Trophoblast cell (in vitro differentiated cells and primary cell): Measurements from ENCODE around the gene KIF18B.

Experiments
- DNase-seq, 2 donors: peaks; one replicate each; pipeline ENCODE4 v3.0.0-alpha.2; 2016
- H2AFZ ChIP-seq: 2 replicates; pipeline ENCODE4 v1.6.1; 2013; ENCODE audit warnings: low read length, moderate library complexity, mild to moderate bottlenecking; ENCODE audit not compliant: insufficient read depth, poor library complexity
- H2AK5ac ChIP-seq: 2 replicates; pipeline ENCODE4 v1.6.1; 2013; ENCODE audit warnings: mild to moderate bottlenecking, low read length
- H2BK120ac ChIP-seq: 2 replicates; pipeline ENCODE4 v1.6.1; 2013; ENCODE audit warnings: low read length, mild to moderate bottlenecking, moderate library complexity; ENCODE audit not compliant: insufficient read depth, poor library complexity
- H2BK12ac ChIP-seq: 2 replicates; pipeline ENCODE4 v1.6.1; 2013; ENCODE audit warnings: mild to moderate bottlenecking, low read length, moderate library complexity
- H2BK5ac ChIP-seq: 2 replicates; pipeline ENCODE4 v1.6.1; 2013; ENCODE audit warnings: low read length, low read depth, moderate library complexity, mild to moderate bottlenecking; ENCODE audit not compliant: poor library complexity
- H3K14ac ChIP-seq: 2 replicates; pipeline ENCODE4 v1.6.1; 2013; ENCODE audit warnings: mild to moderate bottlenecking, low read length
- H3K18ac ChIP-seq: 2 replicates; pipeline ENCODE4 v1.6.1; 2013; ENCODE audit warnings: mild to moderate bottlenecking, low read length
- H3K23ac ChIP-seq: 2 replicates; pipeline ENCODE4 v1.6.1; 2013; ENCODE audit warnings: low read length
- H3K27ac ChIP-seq: 2 replicates; pipeline ENCODE4 v1.5.1; 2013; ENCODE audit warnings: low read depth, mild to moderate bottlenecking, inconsistent platforms, low read length, moderate library complexity
- H3K27me3 ChIP-seq: 2 replicates; pipeline ENCODE4 v1.6.1; 2013; ENCODE audit warnings: inconsistent platforms, mild to moderate bottlenecking, low read length, moderate library complexity; ENCODE audit not compliant: insufficient read depth
- H3K36me3 ChIP-seq, 2 experiments: 1 replicate in 1 of 2; 2 replicates in 1 of 2; pipeline ENCODE4 v1.6.1; 2013; ENCODE audit warnings: low read length in 2 of 2, mild to moderate bottlenecking in 2 of 2, moderate library complexity in 1 of 2; ENCODE audit not compliant: insufficient read depth in 2 of 2, control insufficient read depth in 1 of 2
- H3K4ac ChIP-seq: 2 replicates; pipeline ENCODE4 v1.6.1; 2013; ENCODE audit warnings: low read depth, mild to moderate bottlenecking, low read length, moderate library complexity
- H3K4me1 ChIP-seq, 2 experiments: 1 replicate in 1 of 2; 2 replicates in 1 of 2; pipeline ENCODE4 v1.6.1; 2013; ENCODE audit warnings: low read length in 2 of 2, mild to moderate bottlenecking in 2 of 2, moderate library complexity in 1 of 2; ENCODE audit not compliant: insufficient read depth in 2 of 2, control insufficient read depth in 1 of 2
- H3K4me2 ChIP-seq: 2 replicates; pipeline ENCODE4 v1.6.1; 2013; ENCODE audit warnings: inconsistent platforms, mild to moderate bottlenecking, low read length, moderate library complexity
- H3K4me3 ChIP-seq: 2 replicates; pipeline ENCODE4 v1.5.1; 2013; ENCODE audit warnings: mild to moderate bottlenecking, low read depth, low read length, inconsistent platforms
- H3K79me1 ChIP-seq: one replicate; pipeline ENCODE4 v1.6.1; 2013; ENCODE audit warnings: low read length
- H3K79me2 ChIP-seq: 2 replicates; pipeline ENCODE4 v1.6.1; 2013; ENCODE audit warnings: low read length, mild to moderate bottlenecking; ENCODE audit not compliant: control insufficient read depth, insufficient read depth, poor library complexity
- H3K9ac ChIP-seq: 2 replicates; pipeline ENCODE4 v1.6.1; 2013; ENCODE audit warnings: mild to moderate bottlenecking, low read length
- H3K9me3 ChIP-seq: 2 replicates; pipeline ENCODE4 v1.6.1; 2013; ENCODE audit warnings: low read depth, mild to moderate bottlenecking, control low read depth, inconsistent platforms, low read length; ENCODE audit not compliant: insufficient read depth
- H4K12ac ChIP-seq: 2 replicates; pipeline ENCODE4 v1.6.1; 2013; ENCODE audit warnings: low read depth, mild to moderate bottlenecking, low read length, moderate library complexity
- H4K8ac ChIP-seq: 2 replicates; pipeline ENCODE4 v1.6.1; 2013; ENCODE audit warnings: low read depth, mild to moderate bottlenecking, low read length, moderate library complexity
- H4K91ac ChIP-seq: one replicate; pipeline ENCODE4 v1.6.1; 2013; ENCODE audit warnings: low read depth, mild to moderate bottlenecking, low read length, moderate library complexity
- WGBS: extraction: QIAGEN DNeasy Blood & Tissue Kit; methylation state at CpG from one replicate; pipeline ENCODE4 v1.1.7; 2013; ENCODE audit warnings: missing lambda C conversion rate; ENCODE audit not compliant: insufficient read length, insufficient coverage; ENCODE audit errors: extremely low coverage; 5-methylcytosine and 5-hydroxymethylcytosine counted together

Gene KIF18B

DNA sequence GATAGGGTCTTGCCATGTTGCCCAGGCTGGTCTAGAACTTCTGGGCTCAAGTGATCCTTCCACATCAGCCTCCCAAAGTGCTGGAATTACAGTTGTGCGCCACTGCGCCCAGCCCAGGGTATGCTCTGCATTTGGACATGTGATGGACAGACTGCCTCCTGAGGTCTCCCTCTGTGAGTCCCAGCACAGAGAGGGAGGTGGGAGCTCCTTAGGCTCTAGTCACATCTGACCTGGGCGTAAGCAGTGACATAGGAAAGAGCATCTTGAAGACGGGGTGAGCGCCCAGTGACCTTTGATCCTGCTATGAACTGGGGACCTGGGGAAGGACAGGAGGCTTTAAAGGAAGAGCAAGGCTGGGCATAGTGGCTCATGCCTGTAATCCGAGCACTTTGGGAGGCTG, 30.1 kb downstream of the KIF18B start:
- Histone ChIP-seq H2BK5ac (no peak overlapping the region), H3K14ac (no peak overlapping the region), H3K23ac (no peak overlapping the region), H3K27ac (no peak overlapping the region), H2BK120ac (no peak overlapping the region), H2AFZ (no peak overlapping the region), H3K18ac (no peak overlapping the region), H3K9me3 (no peaks in the 10 kb centered on the region), H3K4me1 (no peaks in the 10 kb centered on the region), H2BK12ac (no peak overlapping the region), H2AK5ac (no peak overlapping the region), H4K91ac (no peak overlapping the region), H3K27me3 (no peaks in the 10 kb centered on the region), H3K79me1 (no peaks in the 10 kb centered on the region), H3K36me3 (no peaks in the 10 kb centered on the region), H3K4me3 (no peak overlapping the region), H3K79me2 (no peaks in the 10 kb centered on the region), H3K9ac (no peak overlapping the region), H4K8ac (no peak overlapping the region), H3K4ac (no peak overlapping the region), H3K4me2 (no peak overlapping the region), H4K12ac (no peak overlapping the region)
- no peak for DNase-seq
- WGBS = no CpG with 5 or more reads among the region's 6 CpGs

- no peak overlapping the region for H2BK120ac ChIP-seq
- no peak overlapping the region for H3K18ac ChIP-seq
- H3K4me3 ChIP-seq = no peak overlapping the region
- no peak overlapping the region for H2BK12ac ChIP-seq
- H3K36me3 ChIP-seq = no peaks in the 10 kb centered on the region
- no peak overlapping the region for H3K4ac ChIP-seq
- no peaks in the 10 kb centered on the region for H3K79me2 ChIP-seq
- H2AFZ ChIP-seq = no peak overlapping the region
- no peak overlapping the region for H3K23ac ChIP-seq
- H3K4me1 ChIP-seq = no peaks in the 10 kb centered on the region
- no peak overlapping the region for H4K12ac ChIP-seq
- DNase-seq = no peak
- H2BK5ac ChIP-seq = no peak overlapping the region
- no peak overlapping the region for H3K4me2 ChIP-seq
- no peak overlapping the region for H3K14ac ChIP-seq
- no peaks in the 10 kb centered on the region for H3K79me1 ChIP-seq
- no CpG with 5 or more reads among the region's 10 CpGs for WGBS
- no peaks in the 10 kb centered on the region for H3K27me3 ChIP-seq
- H3K9ac ChIP-seq = no peak overlapping the region
- no peak overlapping the region for H4K8ac ChIP-seq
- no peak overlapping the region for H4K91ac ChIP-seq
- H3K9me3 ChIP-seq = no peaks in the 10 kb centered on the region
- no peak overlapping the region for H3K27ac ChIP-seq
- no peak overlapping the region for H2AK5ac ChIP-seq
Observed at GRCh38 chr17:44916781-44917241, 30.8 kb downstream of the KIF18B start.

DNA sequence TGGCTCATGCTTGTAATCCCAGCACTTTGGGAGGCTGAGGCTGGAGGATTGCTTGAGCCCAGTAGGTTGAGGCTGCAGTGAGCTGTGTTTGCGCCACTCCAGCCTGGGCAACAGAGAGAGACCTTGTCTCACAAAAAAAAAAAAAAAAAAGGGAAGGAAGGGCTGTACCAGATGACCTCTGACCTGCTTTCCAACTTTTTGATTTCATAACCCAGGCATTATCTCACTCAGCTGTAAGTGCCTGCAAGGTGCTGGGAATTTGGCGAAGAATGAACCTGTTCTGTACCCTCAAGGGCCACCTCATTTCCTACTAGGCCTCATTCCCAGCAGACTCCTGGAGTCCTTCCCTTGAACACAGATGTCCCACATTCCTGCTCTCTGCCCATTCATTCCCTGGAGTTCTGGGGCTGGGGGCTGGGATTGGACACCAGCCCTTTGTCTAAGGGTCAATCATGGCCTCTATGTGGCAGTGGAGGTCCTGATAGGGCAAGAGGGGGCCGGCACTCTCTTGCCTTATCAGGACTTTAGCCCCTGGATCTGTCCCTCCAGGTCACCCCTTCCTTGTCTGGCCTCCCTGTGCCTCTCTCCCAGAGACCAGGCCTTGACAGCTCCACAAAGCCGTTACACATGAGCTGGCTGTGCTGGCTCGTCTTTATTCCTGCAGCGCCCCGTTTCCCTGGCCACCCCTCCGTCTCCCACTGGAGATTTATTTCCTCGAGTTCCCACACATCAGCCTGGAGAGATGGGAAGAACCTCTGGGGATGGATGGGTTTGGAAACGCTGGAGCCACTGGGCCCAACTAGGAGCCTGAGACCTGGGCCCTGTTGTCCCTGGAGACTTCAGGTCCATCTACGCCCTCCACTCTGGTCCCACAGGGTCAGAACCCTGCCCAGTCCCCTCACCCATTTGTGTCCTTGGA, 31.5 kb downstream of the KIF18B start:
- Histone ChIP-seq H2BK120ac (no peak overlapping the region), H4K91ac (no peak overlapping the region), H2AFZ (no peak overlapping the region), H2BK5ac (no peak overlapping the region), H3K27ac (no peak overlapping the region), H3K79me1 (no peaks in the 10 kb centered on the region), H4K8ac (no peak overlapping the region), H3K79me2 (no peaks in the 10 kb centered on the region), H3K36me3 (no peaks in the 10 kb centered on the region), H3K4me2 (no peak overlapping the region), H3K9ac (no peak overlapping the region), H3K4me1 (peaks cover 3 to 6% of the 10 kb centered on the region in 2 experiments), H4K12ac (no peak overlapping the region), H3K9me3 (no peaks in the 10 kb centered on the region), H3K27me3 (no peaks in the 10 kb centered on the region), H3K18ac (no peak overlapping the region), H2AK5ac (no peak overlapping the region), H3K23ac (no peak overlapping the region), H3K4me3 (no peak overlapping the region), H2BK12ac (no peak overlapping the region), H3K4ac (no peak overlapping the region), H3K14ac (no peak overlapping the region)
- no CpG with 5 or more reads among the region's 11 CpGs for WGBS
- no peak for DNase-seq

DNA sequence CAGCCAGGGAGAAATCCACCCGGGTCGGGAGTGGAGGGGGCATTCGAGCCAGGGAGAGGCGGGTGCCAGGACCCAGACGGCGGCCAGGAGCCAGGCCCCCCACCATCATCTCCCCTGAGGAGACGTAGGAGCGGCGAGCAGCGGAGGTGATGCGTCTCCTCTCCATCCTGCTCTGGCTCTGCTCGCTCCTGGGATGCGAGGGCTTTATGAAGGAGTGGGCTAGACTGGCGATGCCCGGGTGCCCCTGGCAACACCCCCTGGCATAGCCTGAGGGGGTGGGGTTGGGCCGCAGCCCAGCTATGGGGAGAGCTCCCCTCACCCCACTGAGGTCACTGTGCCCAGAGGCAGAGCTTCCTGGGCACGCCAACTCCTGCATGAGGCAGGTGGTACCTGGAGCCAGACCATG, 32.2 kb downstream of the KIF18B start, which contains the start of gene GFAP:
TSS of gene GFAP (minus strand) at position 180 of the 406 bp plus-strand sequence. CDS start at position 166, 14 bp downstream.
- Histone ChIP-seq H2BK5ac (no peak within 1 kb of the TSS), H2AK5ac (no peak within 1 kb of the TSS), H3K4me2 (no peak within 1 kb of the TSS), H3K27ac (no peak within 1 kb of the TSS), H3K79me1 (no peaks in the 10 kb centered on the region), H3K14ac (no peak within 1 kb of the TSS), H3K4ac (no peak within 1 kb of the TSS), H3K27me3 (no peaks in the 10 kb centered on the region), H2BK120ac (no peak within 1 kb of the TSS), H3K9ac (no peak within 1 kb of the TSS), H4K12ac (no peak within 1 kb of the TSS), H3K36me3 (no peaks in the 10 kb centered on the region), H2BK12ac (no peak within 1 kb of the TSS), H3K23ac (no peak within 1 kb of the TSS), H2AFZ (no peak within 1 kb of the TSS), H3K4me1 (peaks cover 3 to 6% of the 10 kb centered on the region in 2 experiments), H3K4me3 (no peak within 1 kb of the TSS), H3K79me2 (no peaks in the 10 kb centered on the region), H4K8ac (no peak within 1 kb of the TSS), H4K91ac (no peak within 1 kb of the TSS), H3K9me3 (no peaks in the 10 kb centered on the region), H3K18ac (no peak within 1 kb of the TSS)
- no CpG with 5 or more reads among the region's 17 CpGs for WGBS
- no peak for DNase-seq
